GM18867 (cell line): ENCODE data around the gene CTSD.

Experiments
- ATAC-seq: cut with Tn5 transposase; IDR thresholded peaks from one replicate; pipeline ENCODE4 v1.9.1; 2021; ENCODE audit warnings: mild to moderate bottlenecking, moderate library complexity; ENCODE audit not compliant: unreplicated experiment

CTSD gene

GRCh38 chr11:1782831-1783724 is 19.4 kb upstream of the CTSD start:
- no peak for ATAC-seq

GRCh38 chr11:1782031-1782590 is 18.4 kb upstream of the CTSD start:
- no peak for ATAC-seq

GRCh38 chr11:1781593-1781975 is 17.9 kb upstream of the CTSD start:
- no peak for ATAC-seq

- no peak for ATAC-seq
Observed at GRCh38 chr11:1780700-1781592, 17.2 kb upstream of the CTSD start.

- no peak for ATAC-seq
Observed at GRCh38 chr11:1779806-1780699, 16.3 kb upstream of the CTSD start.

GRCh38 chr11:1779034-1779805 is 15.5 kb upstream of the CTSD start:
- no peak for ATAC-seq

GRCh38 chr11:1778141-1778911 is 14.6 kb upstream of the CTSD start:
- no peak for ATAC-seq

- no peak for ATAC-seq
Observed at GRCh38 chr11:1777737-1778136, 14.0 kb upstream of the CTSD start.

- no peak for ATAC-seq
Observed at GRCh38 chr11:1776944-1777715, 13.4 kb upstream of the CTSD start.

GRCh38 chr11:1776331-1776851 is 12.7 kb upstream of the CTSD start:
- no peak for ATAC-seq

- no peak for ATAC-seq
Observed at GRCh38 chr11:1774886-1775285, 11.2 kb upstream of the CTSD start.

- ATAC-seq = no peak
Observed at GRCh38 chr11:1773994-1774550, 10.3 kb upstream of the CTSD start.

- ATAC-seq = no peak
Observed at GRCh38 chr11:1773131-1773993, 9.6 kb upstream of the CTSD start.

GRCh38 chr11:1772270-1773130 is 8.8 kb upstream of the CTSD start:
- ATAC-seq = no peak

- no peak for ATAC-seq
Observed at GRCh38 chr11:1771700-1772099, 8.0 kb upstream of the CTSD start.

GRCh38 chr11:1771273-1771672 is 7.5 kb upstream of the CTSD start:
- no peak for ATAC-seq
